GM21576 (cell line): ENCODE results near the gene CFAP20DC.
"Not testable (repeated sequence)": the region's sequence is repeated elsewhere in the genome, so short reads cannot be mapped to it uniquely, and the experiment has no call there.

Experiments used
- ATAC-seq: cut with Tn5 transposase; IDR thresholded peaks from one replicate; pipeline ENCODE4 v1.9.1; 2021; ENCODE audit warnings: mild to moderate bottlenecking, moderate library complexity; ENCODE audit not compliant: unreplicated experiment

The CFAP20DC gene

GRCh38 chr3:58874795-58875194 is 175.0 kb downstream of the CFAP20DC start:
- ATAC-seq = peak; percentile 70

GRCh38 chr3:58874248-58874741 is 175.5 kb downstream of the CFAP20DC start:
- ATAC-seq = peak; percentile 49

DNA sequence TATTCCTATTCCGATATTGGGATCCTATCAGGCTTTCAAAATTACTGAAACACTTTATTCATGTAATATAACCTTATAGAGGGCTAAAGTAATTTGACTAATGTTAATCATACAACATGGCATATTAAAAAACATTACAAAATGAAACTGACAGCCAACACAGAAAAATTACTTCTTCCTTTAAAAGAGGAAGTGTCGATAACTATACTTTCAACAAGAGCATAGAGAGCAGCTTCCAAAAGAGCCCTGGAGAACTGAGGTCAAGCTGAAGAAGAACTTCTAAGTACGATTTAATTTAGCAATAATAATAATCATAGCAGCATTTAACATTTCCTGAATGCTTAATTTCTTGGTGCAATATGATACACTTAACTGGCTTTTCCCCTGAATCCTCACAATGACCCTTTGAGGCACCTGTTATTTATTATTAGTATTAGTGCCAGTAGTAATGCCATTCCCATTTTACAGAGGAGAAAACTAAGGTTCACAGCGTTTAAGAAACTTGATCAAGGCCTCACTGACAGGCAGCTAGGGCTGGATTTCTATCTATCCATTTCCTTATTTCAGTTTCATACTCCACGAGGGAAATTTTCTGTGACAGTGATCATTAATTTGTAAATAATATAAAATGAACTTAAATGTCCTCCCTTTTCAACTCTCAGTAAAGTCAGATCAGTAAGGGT is 181.6 kb downstream of the CFAP20DC start:
- ATAC-seq = no peak

DNA sequence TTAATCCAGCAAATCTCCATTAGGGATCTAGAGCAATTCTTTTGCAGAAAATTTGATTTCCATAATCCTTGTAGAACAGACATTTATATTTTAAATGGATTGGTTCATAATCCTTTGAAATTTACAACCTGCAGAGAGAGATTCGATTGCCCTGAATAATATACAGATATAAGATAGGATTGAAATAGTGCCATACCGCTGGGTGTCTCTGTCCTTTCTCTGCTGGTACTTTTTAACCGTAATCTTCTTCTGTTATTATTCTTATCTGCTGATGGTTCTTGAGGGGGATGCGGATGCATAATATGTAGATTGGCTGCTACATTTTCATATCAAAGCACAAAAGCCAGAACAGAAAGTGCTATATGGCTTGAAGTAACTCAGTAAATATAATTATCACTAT is 182.2 kb downstream of the CFAP20DC start:
- no peak for ATAC-seq

DNA sequence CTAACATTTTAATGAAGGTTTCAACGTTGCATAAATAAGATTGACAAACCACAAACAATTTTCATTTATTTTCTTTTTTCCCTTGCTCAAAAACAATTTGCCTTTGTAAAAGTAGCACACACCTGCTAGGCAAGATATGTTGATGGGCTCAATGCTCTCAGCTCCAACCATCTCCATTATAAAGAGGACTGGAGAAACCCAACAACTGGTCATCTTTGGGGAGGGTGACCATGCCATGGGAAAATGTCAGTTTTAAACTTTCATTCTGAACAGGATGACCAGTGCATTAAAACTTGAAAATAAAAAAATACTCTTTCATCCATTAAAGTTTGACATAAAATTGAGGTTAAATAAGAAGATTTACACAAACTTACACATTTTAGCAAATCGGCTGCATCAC is 183.7 kb downstream of the CFAP20DC start:
- no peak for ATAC-seq

DNA sequence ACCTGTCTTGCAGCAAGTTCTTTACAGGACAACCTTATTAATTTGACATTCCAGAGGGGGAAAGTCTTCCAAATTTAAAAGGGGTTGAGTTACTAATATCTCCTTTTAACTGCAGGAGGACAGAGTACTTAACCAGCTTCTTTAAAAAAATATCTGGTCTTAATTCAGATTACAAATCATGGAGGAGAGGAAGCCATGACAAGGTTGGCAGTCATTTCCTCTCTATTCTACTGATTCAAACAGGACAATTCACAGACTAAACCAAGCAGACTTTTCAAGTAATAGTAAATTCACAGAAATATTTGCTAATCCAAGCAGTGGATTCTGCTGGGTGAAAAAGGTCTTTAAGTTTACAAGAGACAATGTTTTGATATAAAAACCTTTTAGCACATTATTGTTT is 185.3 kb downstream of the CFAP20DC start:
- no peak for ATAC-seq

DNA sequence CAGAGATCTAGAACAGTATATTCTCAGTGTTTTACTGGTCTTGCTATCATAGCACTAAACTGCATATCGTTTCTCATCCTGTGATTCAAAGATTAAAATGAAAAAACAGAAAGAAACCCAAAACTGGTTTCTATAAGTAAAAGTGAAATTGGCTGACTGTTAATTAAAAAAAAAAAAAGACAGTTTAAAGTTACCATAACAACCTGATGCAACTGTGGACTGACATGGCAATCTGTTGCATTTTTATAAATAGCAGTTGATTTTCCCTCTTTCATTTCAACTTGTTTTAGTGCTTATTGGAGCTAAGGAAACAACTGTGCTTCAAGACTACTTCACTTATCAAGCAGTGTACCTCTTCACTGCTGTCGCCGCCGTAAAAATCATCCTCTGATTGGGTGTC is 186.6 kb downstream of the CFAP20DC start:
- no peak for ATAC-seq

- ATAC-seq = no peak
Measured at GRCh38 chr3:58861551-58861950, 188.3 kb downstream of the CFAP20DC start.

DNA sequence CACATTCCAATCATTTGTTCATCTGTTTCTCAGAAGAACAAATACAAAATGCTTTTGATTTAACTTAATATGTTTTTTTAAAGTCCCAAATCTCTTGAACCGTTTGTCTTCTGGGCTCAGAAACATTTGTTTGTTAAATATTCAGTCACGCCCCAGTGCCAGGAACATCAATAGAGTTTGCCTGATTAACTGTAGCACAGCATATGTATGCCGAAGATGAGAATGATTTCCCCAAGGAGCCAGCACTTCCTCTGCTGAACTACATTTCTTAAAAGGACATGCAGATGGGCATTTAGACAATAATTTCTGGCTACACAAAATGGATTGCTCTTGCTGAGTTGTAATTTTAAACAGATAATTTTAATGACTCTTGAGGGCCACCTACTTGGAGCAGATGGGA is 191.7 kb downstream of the CFAP20DC start:
- ATAC-seq = no peak

DNA sequence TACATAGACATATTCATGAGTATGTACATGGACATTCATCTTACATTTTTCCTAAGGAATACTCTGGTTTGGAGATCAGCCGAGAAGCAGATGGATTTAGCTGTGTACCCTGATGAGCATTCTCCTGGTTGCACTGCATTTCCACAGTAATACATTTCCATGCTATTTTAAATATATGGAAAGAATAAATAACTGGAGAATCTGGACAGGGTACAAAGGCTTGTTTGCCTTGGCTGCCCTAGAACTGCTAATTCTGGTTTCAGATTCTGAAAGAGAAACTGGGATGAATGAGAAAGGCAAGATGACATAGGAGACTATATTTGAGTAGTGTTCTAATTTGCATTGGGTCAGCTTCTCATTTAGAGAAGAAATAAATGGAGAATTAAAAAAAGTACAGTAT is 192.4 kb downstream of the CFAP20DC start:
- no peak for ATAC-seq

DNA sequence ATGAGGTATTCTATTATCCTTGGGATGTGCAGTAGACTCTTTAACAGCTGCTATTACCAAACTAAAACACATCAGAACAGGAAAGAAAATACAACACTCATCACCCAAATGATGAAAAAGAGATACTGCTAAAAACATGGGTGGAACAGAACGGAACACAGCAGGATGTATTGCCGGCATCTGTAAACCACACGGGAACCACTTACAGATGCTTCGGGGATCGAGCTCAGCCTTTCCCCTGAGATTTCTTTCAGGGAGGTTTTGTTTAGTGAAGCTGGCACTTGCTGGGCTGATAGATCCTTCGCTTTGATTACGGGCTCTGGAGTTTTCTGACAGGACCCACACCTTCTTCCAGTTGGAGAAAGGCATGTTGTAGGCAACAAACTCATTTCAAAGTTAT is 201.0 kb downstream of the CFAP20DC start:
- ATAC-seq = no peak

- ATAC-seq = not testable (repeated sequence)
Measured at GRCh38 chr3:58842050-58842747, 207.6 kb downstream of the CFAP20DC start.

GRCh38 chr3:58840949-58841348 is 208.9 kb downstream of the CFAP20DC start:
- ATAC-seq = no peak

DNA sequence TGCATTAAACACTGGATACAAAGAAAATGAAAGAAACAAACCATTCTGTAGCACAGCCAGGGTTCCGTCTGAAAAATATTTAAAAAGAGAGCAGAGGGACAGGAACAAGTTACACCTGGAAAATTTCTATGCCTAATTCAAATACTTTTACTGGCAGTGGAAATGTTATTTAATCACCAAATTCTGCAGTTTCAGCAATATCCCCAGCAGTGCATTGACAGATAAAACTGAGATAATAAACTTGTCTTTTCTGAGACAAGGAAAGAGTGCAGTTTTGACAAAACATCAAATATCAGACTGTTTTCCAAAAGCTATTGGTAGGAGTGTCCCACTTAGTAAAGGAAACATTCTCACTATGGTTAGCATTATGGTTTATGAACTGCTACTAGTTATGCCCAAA is 209.9 kb downstream of the CFAP20DC start:
- no peak for ATAC-seq

DNA sequence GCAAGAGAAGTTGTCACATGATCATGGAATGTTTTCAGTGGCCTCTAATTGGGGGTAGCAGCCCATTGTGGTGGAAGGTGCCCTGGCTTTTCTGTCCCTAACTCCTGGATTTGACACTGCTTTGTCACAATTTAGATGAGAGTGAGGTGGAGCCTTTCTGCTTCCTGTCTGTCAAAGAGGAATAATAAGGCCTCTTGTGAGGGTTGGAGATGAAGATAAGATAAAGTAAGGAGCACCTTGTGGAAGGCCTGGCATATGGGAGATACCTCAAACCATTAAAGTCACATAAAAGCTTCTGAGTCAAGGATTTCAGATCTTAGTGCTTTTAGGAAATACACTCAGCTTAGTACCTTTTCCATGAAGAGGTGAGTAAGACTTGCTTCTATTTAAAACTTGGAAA is 210.6 kb downstream of the CFAP20DC start:
- no peak for ATAC-seq

DNA sequence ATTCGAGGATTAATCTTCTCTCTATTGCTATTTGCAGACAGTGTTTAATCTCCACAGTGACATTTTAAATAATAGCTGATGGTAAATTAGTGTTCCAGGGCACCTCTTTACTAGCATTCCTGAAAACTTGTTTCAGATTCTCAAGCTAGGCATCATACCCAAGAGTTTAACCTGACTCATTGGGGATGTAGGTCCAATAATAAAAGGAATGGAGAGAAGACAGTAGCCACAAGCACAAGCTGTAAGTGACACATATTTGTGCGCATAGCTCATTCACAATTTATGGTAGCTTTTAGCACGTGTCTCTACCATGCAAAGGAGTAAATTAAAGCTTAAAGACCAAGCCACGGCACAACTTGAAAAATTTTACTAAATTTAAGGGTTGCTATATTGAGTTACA is 212.0 kb downstream of the CFAP20DC start:
- no peak for ATAC-seq

- ATAC-seq = no peak
Measured at GRCh38 chr3:58837141-58837843, 212.5 kb downstream of the CFAP20DC start.

- no peak for ATAC-seq
Measured at GRCh38 chr3:58835086-58835485, 214.7 kb downstream of the CFAP20DC start.

- ATAC-seq = no peak
Measured at GRCh38 chr3:58833491-58833890, 216.3 kb downstream of the CFAP20DC start.

GRCh38 chr3:58829321-58830000 is 220.4 kb downstream of the CFAP20DC start:
- no peak for ATAC-seq

GRCh38 chr3:58824777-58825176 is 225.0 kb downstream of the CFAP20DC start:
- no peak for ATAC-seq
